ENCODE data around the gene TFR2.
A peak's percentile ranks its signal among the peaks of the same experiment; 100 is the strongest.

TFR2 gene

GRCh38 chr7:100676501-100677306, 35.4 kb upstream of the TFR2 start:
- DNase-seq: no peak
- Histone ChIP-seq H3K36me3 (peaks cover 45% of the 10 kb centered on the region), H3K4me3 (ENCODE audit: low read depth, low read length) (no peak overlapping the region), H3K9me3 (ENCODE audit: severe bottlenecking) (no peaks in the 10 kb centered on the region), H3K27me3 (ENCODE audit: insufficient read depth, low read depth, severe bottlenecking) (no peaks in the 10 kb centered on the region), H3K27ac (no peak overlapping the region)
- no peak for TF ChIP-seq CTCF (IDR thresholded peaks at IDR 0.05; ENCODE audit: low read depth, low read length)

DNA sequence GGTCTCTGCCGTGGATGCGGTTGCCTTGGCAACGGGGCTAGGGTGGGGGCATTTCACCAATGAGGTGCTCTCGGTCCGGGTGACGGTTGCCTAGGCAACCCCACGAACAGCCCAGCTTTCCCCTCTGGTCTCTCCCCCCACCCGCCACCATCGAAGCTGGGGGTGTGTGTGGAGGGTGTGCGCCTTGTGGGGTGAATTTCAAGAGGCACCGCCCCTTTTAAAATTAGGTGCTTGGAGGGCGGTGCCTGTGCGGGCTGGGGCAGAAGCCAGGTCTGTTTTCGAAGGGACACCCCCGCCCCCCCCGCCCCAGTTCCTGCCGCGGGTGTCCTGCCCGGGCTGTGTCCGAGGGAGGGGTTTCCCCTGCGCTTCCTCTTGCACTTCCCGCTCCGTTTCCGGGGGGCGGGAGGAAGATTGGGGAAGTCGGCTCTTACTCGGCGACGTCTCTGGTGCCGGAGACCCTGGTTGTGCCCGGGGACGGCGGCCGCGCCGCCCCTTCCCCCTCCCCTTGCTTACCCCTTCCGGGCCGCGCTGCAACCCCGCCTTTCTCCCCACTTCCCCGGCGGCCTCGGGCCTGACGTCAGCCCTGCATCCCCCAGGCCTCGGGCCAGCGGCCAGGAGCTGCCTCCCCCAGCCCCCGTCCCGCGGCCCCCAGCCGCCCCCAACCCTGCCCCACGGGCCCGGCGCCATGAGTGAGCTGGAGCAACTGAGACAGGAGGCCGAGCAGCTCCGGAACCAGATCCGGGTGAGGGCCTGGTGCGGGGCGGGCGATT, 34.4 kb upstream of the TFR2 start:
- peak; percentile 44 for DNase-seq
- H3K27ac ChIP-seq: no peak overlapping the region
- peak overlapping the region; percentile 94 for H3K4me3 ChIP-seq (ENCODE audit: low read depth, low read length)
- H3K36me3 ChIP-seq: peaks cover 39% of the 10 kb centered on the region
- no peaks in the 10 kb centered on the region for H3K27me3 ChIP-seq (ENCODE audit: insufficient read depth, low read depth, severe bottlenecking)
- H3K9me3 ChIP-seq (ENCODE audit: severe bottlenecking): no peaks in the 10 kb centered on the region
- TF ChIP-seq CTCF (IDR thresholded peaks at IDR 0.05; ENCODE audit: low read depth, low read length): no peak

- peak overlapping the region; percentile 94 for H3K4me3 ChIP-seq (ENCODE audit: low read depth, low read length)
- DNase-seq: no peak
- H3K27me3 ChIP-seq (ENCODE audit: insufficient read depth, low read depth, severe bottlenecking): no peaks in the 10 kb centered on the region
- no peaks in the 10 kb centered on the region for H3K9me3 ChIP-seq (ENCODE audit: severe bottlenecking)
- no peak for TF ChIP-seq CTCF (IDR thresholded peaks at IDR 0.05; ENCODE audit: low read depth, low read length)
- H3K27ac ChIP-seq: no peak overlapping the region
- peaks cover 32% of the 10 kb centered on the region for H3K36me3 ChIP-seq
Measured at GRCh38 chr7:100675105-100675451, 33.7 kb upstream of the TFR2 start.

GRCh38 chr7:100674411-100675104, 33.2 kb upstream of the TFR2 start:
- no peak for TF ChIP-seq CTCF (IDR thresholded peaks at IDR 0.05; ENCODE audit: low read depth, low read length)
- no peak for DNase-seq
- no peaks in the 10 kb centered on the region for H3K27me3 ChIP-seq (ENCODE audit: insufficient read depth, low read depth, severe bottlenecking)
- peak overlapping the region; percentile 94 for H3K4me3 ChIP-seq (ENCODE audit: low read depth, low read length)
- H3K36me3 ChIP-seq: peaks cover 30% of the 10 kb centered on the region
- no peaks in the 10 kb centered on the region for H3K9me3 ChIP-seq (ENCODE audit: severe bottlenecking)
- H3K27ac ChIP-seq: peak overlapping the region; percentile 60

- no peak for DNase-seq
Measured at GRCh38 chr7:100673942-100674410, 32.6 kb upstream of the TFR2 start.

More at GRCh38 chr7:100673942-100674410, 32.6 kb upstream of the TFR2 start:
- TF ChIP-seq CTCF (IDR thresholded peaks at IDR 0.05; ENCODE audit: low read depth, low read length): no peak
- Histone ChIP-seq H3K27me3 (ENCODE audit: insufficient read depth, low read depth, severe bottlenecking) (no peaks in the 10 kb centered on the region), H3K9me3 (ENCODE audit: severe bottlenecking) (no peaks in the 10 kb centered on the region), H3K36me3 (peaks cover 25% of the 10 kb centered on the region), H3K27ac (peak overlapping the region; percentile 97), H3K4me3 (ENCODE audit: low read depth, low read length) (peak overlapping the region; percentile 94)
